ENCODE data around the gene ZNF438. TPM values are rescaled to one million over a fixed set of nuclear protein-coding genes. Genes with fewer than 3 reads are reported as not detected.
A peak's percentile ranks its signal among the peaks of the same experiment; 100 is the strongest.

Gene ZNF438
- polyA plus RNA-seq, 3 donors, result 5.4 to 11.1 (median 9.3) TPM

DNA sequence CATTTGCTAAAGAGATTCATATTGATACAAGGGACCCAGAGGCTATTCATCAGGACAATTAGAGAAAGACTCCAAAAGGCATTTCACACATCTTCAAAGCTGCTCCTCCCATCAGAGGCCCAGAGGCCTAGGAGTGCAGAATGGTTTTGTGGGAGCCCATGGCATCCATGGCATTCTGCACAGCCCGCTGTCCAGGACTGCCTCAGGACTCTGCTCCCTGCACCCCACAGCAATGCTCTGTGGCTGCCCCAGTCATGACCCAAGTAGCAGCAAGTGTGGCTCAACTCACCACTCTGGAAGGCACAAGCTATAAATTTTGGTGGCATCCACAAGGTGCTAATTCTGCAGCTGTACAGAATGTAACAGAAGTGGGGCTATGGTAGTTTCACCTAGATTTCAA is 38.5 kb downstream of the ZNF438 start:
- intact Hi-C loops (cut with micrococcal nuclease), result no loop called here
- no peak overlapping the region for H3K4me2 ChIP-seq (replicated peaks; ENCODE audit: extremely low read depth, low read length, poor library complexity, severe bottlenecking)
- DNase-seq, result no peak
- H3K27me3 ChIP-seq (ENCODE audit: control insufficient read depth in 2 of 2, insufficient read depth in 2 of 2, low read length in 2 of 2), result no peaks in the 10 kb centered on the region
- peaks cover 2 to 9% of the 10 kb centered on the region in 2 donors for H3K36me3 ChIP-seq (replicated peaks in 1 of 2; ENCODE audit: control insufficient read depth in 1 of 2, insufficient read depth in 2 of 2, low read length in 2 of 2)
- Mint-ChIP-seq H3K27me3 (ENCODE audit: low read depth in 3 of 3) (no peaks in the 10 kb centered on the region), H3K9me3 (peaks cover 2 to 17% (median 13%) of the 10 kb centered on the region in 7 donors), H3K36me3 (peaks cover 18 to 35% of the 10 kb centered on the region in 2 donors), H3K27ac (peak overlapping the region in 5 of 7 donors; percentile 5 to 73 (median 15)), H3K4me1 (peaks cover 76% of the 10 kb centered on the region), H3K4me3 (no peak overlapping the region)
- WGBS (ENCODE audit: insufficient coverage), result 100% methylated on average over 1 of the region's 1 CpG
- peaks cover 0 to 10% of the 10 kb centered on the region in 2 donors for H3K9me3 ChIP-seq (replicated peaks in 1 of 2; ENCODE audit: control insufficient read depth in 1 of 2, insufficient read depth in 1 of 2, low read length in 2 of 2)
- H3K9ac ChIP-seq (ENCODE audit: insufficient read depth, low read length, poor library complexity, severe bottlenecking), result no peak overlapping the region
- H3K79me2 ChIP-seq (ENCODE audit: insufficient read depth, low read length), result peaks cover 99% of the 10 kb centered on the region
- TF ChIP-seq, protein P1, sequence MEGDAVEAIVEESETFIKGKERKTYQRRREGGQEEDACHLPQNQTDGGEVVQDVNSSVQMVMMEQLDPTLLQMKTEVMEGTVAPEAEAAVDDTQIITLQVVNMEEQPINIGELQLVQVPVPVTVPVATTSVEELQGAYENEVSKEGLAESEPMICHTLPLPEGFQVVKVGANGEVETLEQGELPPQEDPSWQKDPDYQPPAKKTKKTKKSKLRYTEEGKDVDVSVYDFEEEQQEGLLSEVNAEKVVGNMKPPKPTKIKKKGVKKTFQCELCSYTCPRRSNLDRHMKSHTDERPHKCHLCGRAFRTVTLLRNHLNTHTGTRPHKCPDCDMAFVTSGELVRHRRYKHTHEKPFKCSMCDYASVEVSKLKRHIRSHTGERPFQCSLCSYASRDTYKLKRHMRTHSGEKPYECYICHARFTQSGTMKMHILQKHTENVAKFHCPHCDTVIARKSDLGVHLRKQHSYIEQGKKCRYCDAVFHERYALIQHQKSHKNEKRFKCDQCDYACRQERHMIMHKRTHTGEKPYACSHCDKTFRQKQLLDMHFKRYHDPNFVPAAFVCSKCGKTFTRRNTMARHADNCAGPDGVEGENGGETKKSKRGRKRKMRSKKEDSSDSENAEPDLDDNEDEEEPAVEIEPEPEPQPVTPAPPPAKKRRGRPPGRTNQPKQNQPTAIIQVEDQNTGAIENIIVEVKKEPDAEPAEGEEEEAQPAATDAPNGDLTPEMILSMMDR (IDR thresholded peaks at IDR 0.05), result no peak
- no peaks in the 10 kb centered on the region for H4K20me1 ChIP-seq (ENCODE audit: insufficient read depth, low read length)
- H3K27ac ChIP-seq (ENCODE audit: low read depth in 1 of 2, low read length in 2 of 2), result peak overlapping the region in 1 of 2 donors; percentile 85
- peaks cover 59 to 79% of the 10 kb centered on the region in 2 donors for H3K4me1 ChIP-seq (ENCODE audit: control insufficient read depth in 1 of 2, insufficient read depth in 2 of 2, low read length in 2 of 2)
- no peak overlapping the region for H2AFZ ChIP-seq (ENCODE audit: insufficient read depth, low read depth, low read length, poor library complexity, severe bottlenecking)
- no peak overlapping the region for H3K4me3 ChIP-seq (replicated peaks in 1 of 3; ENCODE audit: low read depth in 2 of 3, low read length in 3 of 3)

DNA sequence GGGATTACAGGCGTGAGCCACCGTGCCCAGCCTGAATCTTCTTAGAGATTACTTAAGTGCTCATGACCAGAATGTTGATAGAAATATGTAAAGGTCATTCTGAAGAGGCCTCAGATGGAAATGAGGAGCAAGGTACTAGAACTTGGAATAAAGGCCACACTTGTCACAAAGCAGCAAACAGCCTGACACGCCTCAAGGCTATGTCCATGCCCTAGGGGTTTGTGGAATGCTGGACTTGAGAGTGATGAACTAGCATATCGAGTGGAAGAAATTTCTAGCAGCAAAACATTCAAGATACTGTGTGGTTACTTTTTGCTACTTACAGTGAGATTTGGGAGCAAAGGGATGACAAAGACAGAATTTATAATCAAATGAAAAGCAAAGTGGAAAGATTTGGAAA is 39.0 kb downstream of the ZNF438 start:
- H3K36me3 Mint-ChIP-seq, result peaks cover 18 to 35% of the 10 kb centered on the region in 2 donors
- Histone ChIP-seq H3K9me3 (replicated peaks in 1 of 2; ENCODE audit: control insufficient read depth in 1 of 2, insufficient read depth in 1 of 2, low read length in 2 of 2) (peaks cover 0 to 10% of the 10 kb centered on the region in 2 donors), H3K79me2 (ENCODE audit: insufficient read depth, low read length) (peaks cover 99% of the 10 kb centered on the region), H3K27ac (ENCODE audit: low read depth in 1 of 2, low read length in 2 of 2) (peak overlapping the region in 1 of 2 donors; percentile 85), H3K36me3 (replicated peaks in 1 of 2; ENCODE audit: control insufficient read depth in 1 of 2, insufficient read depth in 2 of 2, low read length in 2 of 2) (peaks cover 2 to 10% of the 10 kb centered on the region in 2 donors), H3K4me2 (replicated peaks; ENCODE audit: extremely low read depth, low read length, poor library complexity, severe bottlenecking) (no peak overlapping the region), H3K9ac (ENCODE audit: insufficient read depth, low read length, poor library complexity, severe bottlenecking) (no peak overlapping the region), H4K20me1 (ENCODE audit: insufficient read depth, low read length) (no peaks in the 10 kb centered on the region), H3K4me1 (ENCODE audit: control insufficient read depth in 1 of 2, insufficient read depth in 2 of 2, low read length in 2 of 2) (peaks cover 54 to 74% of the 10 kb centered on the region in 2 donors), H3K27me3 (ENCODE audit: control insufficient read depth in 2 of 2, insufficient read depth in 2 of 2, low read length in 2 of 2) (no peaks in the 10 kb centered on the region), H3K4me3 (replicated peaks in 1 of 3; ENCODE audit: low read depth in 2 of 3, low read length in 3 of 3) (no peak overlapping the region), H2AFZ (ENCODE audit: insufficient read depth, low read depth, low read length, poor library complexity, severe bottlenecking) (no peak overlapping the region)
- no peak overlapping the region for H3K4me3 Mint-ChIP-seq
- peaks cover 72% of the 10 kb centered on the region for H3K4me1 Mint-ChIP-seq
- peaks cover 2 to 17% (median 13%) of the 10 kb centered on the region in 7 donors for H3K9me3 Mint-ChIP-seq
- DNase-seq, result no peak
- peak overlapping the region; percentile 5 to 82 (median 43) for H3K27ac Mint-ChIP-seq
- WGBS (ENCODE audit: insufficient coverage), result 100% methylated on average over 2 of the region's 4 CpGs
- H3K27me3 Mint-ChIP-seq (ENCODE audit: low read depth in 3 of 3), result no peaks in the 10 kb centered on the region
- TF ChIP-seq, protein P1 (IDR thresholded peaks at IDR 0.05), result no peak
- intact Hi-C loops (cut with micrococcal nuclease), result no loop called here
